GM12872 (cell line): Measurements from ENCODE around the gene NPB.

Experiments
- CTCF ChIP-seq: IDR thresholded peaks from 3 replicates; pipeline ENCODE4 v1.5.1; 2011; ENCODE audit warnings: low read depth, mild to moderate bottlenecking, low read length, moderate library complexity; ENCODE audit not compliant: insufficient read depth

Gene NPB

GRCh38 chr17:81918832-81919545, 17.0 kb downstream of the NPB start:
- TF ChIP-seq CTCF, result no peak

- no peak for TF ChIP-seq CTCF
Measured at GRCh38 chr17:81920612-81921536, 18.8 kb downstream of the NPB start.

GRCh38 chr17:81921537-81921862, 19.5 kb downstream of the NPB start:
- TF ChIP-seq CTCF, result no peak

GRCh38 chr17:81921996-81922565, 20.0 kb downstream of the NPB start:
- no peak for TF ChIP-seq CTCF

- no peak for TF ChIP-seq CTCF
Measured at GRCh38 chr17:81922566-81923301, 20.7 kb downstream of the NPB start.

GRCh38 chr17:81923302-81924260, 21.5 kb downstream of the NPB start:
- TF ChIP-seq CTCF, result no peak
